Measurements from ENCODE around the gene FLOT1.

DNA sequence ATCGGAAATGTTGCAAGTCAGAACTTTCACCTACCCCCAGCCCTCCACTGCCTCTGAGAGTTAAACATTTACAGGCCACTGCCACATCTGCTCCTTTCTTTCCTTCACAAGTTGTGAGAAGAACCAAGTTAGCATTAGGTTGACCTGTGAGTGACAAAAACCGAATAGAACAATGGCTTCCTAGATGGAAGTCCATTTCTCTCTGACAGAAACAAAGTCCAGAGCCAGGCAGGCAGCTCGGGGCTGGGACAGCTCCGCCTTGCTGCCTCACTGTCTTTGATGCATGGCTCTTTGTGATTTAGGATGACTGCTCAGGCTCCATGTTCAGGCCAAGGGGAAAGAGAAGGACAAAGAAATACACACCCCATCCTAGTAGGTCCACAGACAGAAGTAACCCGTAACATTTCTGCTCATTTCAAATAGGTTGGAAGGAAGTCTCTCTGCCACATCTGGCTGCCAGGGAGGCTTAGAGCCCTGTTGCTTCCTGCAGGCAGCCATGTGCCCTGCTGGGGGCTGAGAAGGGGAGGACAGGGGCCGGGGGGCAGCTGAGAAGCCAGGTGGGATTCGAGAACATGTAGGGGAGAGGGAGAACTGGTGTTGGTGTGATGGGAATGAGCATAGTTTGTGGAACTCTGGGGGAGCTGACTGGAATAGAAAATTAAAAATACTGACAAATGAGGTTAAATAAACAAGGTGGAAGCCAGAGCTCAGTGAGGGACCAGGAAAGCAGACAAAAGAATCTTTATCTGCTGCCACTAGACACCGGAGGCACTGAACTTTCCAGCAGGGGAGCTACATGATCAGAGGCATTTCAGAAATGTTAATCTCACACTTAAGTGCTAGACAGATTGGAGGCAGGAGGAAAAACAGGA, 21.4 kb upstream of the FLOT1 start:
- TF ChIP-seq, protein P1, sequence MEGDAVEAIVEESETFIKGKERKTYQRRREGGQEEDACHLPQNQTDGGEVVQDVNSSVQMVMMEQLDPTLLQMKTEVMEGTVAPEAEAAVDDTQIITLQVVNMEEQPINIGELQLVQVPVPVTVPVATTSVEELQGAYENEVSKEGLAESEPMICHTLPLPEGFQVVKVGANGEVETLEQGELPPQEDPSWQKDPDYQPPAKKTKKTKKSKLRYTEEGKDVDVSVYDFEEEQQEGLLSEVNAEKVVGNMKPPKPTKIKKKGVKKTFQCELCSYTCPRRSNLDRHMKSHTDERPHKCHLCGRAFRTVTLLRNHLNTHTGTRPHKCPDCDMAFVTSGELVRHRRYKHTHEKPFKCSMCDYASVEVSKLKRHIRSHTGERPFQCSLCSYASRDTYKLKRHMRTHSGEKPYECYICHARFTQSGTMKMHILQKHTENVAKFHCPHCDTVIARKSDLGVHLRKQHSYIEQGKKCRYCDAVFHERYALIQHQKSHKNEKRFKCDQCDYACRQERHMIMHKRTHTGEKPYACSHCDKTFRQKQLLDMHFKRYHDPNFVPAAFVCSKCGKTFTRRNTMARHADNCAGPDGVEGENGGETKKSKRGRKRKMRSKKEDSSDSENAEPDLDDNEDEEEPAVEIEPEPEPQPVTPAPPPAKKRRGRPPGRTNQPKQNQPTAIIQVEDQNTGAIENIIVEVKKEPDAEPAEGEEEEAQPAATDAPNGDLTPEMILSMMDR (IDR thresholded peaks at IDR 0.05) = no peak
- no peak for TF ChIP-seq POLR2A (IDR thresholded peaks at IDR 0.05)
